GM12873 (cell line): ENCODE results near the gene RNH1.

Source experiments
- TF ChIP-seq, protein P1 (sequence below): IDR thresholded peaks from 2 replicates; pipeline ENCODE4 v1.5.1; 2012; ENCODE audit warnings: low read depth, mild to moderate bottlenecking, moderate library complexity, low read length, control low read depth; ENCODE audit not compliant: insufficient read depth; ENCODE audit errors: missing control alignments

The RNH1 gene

DNA sequence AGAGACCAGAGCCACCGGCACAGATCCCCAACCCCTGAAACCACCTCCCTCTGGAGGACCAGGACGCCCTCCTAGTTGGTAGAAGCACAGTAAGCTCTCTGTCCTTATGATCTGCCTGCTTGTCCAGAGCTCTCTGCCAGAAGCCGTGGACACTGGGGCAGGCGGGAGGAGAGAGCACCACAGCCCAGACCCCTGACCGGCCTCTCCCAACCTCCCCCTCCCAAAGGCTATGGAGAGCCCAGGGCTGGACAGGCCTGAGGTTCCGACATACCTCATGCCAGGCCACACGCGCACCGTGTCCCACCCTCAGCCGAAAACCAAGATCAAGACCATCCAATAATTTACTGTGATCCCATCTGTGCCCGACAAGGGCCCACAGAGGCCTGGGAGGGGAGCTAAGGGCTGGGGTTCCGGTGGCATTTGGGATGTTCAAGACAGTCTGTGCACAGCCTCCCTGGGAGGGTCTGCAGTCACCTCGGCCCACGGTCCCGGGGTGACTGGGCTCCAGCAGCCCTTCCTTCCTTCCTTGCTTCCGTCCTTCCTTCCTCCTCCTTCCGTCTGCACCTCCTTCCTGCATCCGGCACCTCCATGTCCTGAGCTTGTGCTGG is 25.0 kb upstream of the RNH1 start:
- TF ChIP-seq, protein P1, sequence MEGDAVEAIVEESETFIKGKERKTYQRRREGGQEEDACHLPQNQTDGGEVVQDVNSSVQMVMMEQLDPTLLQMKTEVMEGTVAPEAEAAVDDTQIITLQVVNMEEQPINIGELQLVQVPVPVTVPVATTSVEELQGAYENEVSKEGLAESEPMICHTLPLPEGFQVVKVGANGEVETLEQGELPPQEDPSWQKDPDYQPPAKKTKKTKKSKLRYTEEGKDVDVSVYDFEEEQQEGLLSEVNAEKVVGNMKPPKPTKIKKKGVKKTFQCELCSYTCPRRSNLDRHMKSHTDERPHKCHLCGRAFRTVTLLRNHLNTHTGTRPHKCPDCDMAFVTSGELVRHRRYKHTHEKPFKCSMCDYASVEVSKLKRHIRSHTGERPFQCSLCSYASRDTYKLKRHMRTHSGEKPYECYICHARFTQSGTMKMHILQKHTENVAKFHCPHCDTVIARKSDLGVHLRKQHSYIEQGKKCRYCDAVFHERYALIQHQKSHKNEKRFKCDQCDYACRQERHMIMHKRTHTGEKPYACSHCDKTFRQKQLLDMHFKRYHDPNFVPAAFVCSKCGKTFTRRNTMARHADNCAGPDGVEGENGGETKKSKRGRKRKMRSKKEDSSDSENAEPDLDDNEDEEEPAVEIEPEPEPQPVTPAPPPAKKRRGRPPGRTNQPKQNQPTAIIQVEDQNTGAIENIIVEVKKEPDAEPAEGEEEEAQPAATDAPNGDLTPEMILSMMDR = no peak

DNA sequence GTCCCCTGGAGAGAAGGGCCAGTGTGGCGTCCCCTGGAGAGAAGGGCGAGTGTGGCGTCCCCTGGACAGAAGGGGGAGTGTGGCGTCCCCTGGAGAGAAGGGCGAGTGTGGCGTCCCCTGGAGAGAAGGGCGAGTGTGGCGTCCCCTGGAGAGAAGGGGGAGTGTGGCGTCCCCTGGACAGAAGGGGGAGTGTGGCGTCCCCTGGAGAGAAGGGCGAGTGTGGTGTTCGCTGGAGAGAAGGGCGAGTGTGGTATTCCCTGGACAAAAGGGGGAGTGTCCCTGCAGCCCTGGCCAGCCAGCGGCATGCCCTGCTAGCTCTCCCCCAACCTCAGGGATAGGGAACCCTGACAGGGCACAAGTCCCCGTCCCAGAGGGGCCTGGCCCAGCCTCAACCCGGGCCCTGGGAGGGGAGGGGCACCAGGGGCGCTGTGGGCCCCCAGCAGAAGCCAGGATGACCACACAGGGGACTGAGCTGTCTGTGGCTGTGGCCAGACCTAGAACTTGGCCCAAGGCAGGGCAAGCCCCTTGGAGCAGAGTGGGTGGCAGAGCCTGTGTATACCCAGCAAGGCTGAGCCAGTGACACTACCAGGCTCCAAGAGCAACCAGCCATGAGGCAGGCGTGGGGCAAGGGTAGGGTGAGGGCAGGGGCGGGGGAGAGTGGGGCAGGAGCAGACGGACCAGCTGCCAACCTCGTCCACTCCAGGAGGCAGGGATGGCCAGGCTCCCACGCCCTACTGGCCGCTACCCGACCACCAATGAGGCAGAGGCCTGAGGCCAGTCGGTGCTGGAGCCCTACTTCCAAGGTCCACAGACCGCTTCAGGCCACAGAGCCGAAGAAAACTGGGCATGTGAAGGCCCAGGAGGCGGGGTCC is 24.2 kb upstream of the RNH1 start:
- TF ChIP-seq, protein P1 = no peak

DNA sequence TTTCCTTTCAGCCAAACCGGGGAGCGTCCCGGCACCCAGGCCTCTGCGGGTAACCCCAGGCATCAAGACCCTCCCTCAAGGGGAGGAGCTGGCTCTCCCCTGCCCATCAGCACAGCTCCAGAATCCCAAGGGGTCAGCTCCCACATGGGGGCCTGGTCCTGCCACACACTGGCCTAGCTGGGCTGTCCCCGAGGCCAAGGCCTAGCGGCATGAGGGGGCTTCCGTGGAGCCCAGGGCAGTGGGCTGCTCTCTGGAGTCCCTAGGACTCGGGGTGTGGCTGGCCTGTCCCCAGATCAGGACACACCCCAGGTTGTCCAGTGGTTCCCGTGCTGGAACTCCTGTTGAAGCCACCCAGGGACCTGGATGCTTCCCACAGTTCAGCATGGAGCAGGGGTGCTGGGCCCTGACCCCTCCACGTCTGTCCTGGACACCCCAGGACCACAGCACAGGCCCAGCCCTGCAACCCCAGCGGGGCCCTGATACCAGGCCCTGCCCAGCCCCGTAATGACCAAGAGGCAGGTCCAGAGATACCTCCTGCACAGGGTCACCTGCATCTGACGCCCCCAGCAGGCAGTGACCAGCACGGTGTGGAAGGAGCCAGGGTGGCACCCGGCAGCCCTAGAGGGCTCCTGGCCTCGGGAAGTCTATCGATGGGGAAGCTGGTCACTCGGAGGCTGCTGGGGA is 22.8 kb upstream of the RNH1 start:
- TF ChIP-seq, protein P1 = no peak

DNA sequence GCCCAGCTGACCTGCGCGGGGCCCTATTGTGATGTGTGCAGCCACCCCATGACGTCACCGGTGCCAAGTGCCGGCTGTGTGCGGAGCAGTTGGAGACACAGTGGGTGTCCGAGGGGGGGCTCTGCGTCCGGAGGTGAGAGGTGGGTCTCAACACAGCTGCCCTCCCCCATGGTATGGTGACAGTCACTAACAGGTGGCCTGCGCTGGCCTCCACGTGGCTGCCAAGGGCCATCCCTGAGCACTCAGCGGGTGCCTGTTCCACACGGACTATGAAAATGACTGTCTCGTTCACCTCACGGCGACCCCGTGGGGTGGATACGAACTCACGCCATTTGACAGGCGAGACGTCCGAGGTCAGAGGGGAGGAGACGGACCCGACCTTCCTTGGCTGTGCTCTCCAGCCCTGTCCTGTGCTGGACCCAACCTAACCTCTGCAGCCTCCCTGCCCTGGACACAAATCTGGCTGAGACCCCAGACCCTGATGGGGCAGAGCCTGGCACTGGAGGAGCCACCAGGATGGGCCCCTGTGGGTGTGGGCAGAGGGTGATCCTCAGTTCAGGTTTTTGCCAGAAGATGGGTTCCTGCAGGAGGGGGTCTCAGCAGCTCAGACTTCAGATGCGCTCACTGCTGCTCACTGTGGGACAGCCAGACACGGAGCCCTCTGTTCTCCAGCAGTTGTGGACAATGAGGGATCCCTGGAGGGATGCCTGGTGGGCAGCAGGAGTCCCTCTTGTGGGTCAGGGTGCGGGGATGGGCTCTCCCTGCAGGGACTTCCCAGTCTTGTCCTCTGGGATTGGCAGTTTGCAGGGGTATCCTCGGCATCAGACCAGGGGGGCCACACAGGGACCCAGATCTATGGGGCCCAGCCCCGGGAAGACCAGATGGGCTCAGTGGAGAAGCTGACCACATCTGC is 22.0 kb upstream of the RNH1 start:
- TF ChIP-seq, protein P1 = no peak

DNA sequence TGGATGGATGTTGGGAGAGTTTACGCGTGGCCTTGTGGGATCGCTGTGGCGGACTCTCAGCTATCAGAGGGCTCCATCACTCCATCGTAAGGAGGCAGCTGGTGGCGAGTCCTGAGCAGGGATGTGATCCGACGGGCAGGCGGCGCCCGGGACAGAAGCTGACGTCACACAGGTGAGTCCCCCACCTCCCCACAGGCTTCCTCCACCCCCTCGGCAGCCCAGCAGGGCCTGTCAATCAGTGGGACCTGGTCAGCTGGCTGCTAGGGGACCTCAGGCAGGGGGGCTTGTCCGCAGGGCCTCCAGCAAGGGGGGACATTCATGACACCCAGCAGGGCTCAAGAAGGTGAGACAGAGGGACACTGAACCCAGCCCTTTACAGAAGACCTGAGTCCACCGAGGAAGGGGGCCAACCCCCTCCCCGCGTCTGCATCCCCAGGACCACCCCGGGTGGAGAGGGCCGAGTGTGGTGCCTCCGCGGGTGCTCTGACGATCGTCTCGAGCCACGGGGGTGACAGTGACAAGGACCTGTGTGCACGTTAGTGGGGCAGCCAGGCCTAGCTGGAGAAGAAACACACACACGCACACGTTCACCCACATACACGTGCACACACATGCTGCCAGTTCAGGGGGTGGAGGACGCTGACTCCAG is 21.2 kb upstream of the RNH1 start:
- TF ChIP-seq, protein P1 = no peak

DNA sequence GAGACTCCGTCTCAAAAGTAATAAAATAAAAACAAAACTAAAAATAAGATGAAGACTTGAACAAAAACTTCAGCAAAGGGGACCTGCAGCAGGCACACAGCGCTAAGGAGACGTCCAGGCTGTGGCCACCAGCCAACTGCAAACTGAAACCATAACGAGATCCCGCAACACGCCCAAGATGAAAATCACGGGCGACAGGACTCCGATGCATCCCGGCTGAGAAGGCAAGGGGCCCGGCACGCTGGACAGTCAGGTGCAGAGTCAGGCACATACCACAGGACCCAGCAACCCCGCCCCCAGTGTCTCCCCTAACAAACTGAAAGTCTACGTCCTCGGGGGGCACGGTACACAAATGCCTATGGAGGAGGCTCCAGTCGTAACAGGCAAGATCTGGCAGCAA is 19.1 kb upstream of the RNH1 start:
- TF ChIP-seq, protein P1 = no peak
